ENCODE data around the gene WDFY4. TPM values are rescaled to one million over a fixed set of nuclear protein-coding genes. Genes with fewer than 3 reads are reported as not detected.

WDFY4 gene
- total and polyA plus RNA-seq, 2 of the 4 experiments (the other 2 are of a cell fraction): not detected

DNA sequence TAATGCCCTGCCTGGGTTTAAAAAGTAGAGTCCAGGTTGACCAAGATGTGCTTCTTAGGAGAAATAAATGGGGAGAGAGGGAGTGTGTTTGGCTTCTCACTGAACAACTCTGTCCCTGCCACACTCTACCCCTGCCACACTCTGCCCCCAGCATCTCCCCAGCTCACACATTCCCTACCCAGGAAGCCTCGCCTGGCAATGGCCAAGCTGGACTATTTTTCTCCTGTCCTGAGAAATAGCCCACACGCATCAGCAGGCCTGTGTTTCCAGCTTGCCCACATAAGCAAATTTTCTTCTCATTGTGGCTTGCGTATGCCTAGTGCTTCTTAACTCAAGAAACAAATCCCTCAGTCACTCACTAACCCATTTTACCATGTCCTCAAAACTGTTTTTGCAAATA lies 253.1 kb downstream of the WDFY4 start:
- H4K20me1 ChIP-seq (ENCODE audit: insufficient read depth, low read length): no peaks in the 10 kb centered on the region
- H2BK15ac ChIP-seq (ENCODE audit: low read depth, low read length): no peak overlapping the region
- ATAC-seq (ENCODE audit: low read depth): no peak
- H2AFZ ChIP-seq (replicated peaks; ENCODE audit: low read length, poor library complexity): no peak overlapping the region
- no peak overlapping the region for H2BK5ac ChIP-seq (ENCODE audit: low read depth, low read length, poor library complexity, severe bottlenecking)
- no peak overlapping the region for H2AK9ac ChIP-seq (replicated peaks; ENCODE audit: low read depth, low read length, poor library complexity)
- no peak overlapping the region for H4K8ac ChIP-seq (ENCODE audit: low read depth in 2 of 2, low read length in 2 of 2)
- H3K4ac ChIP-seq (ENCODE audit: low read depth, low read length): no peak overlapping the region
- H4K5ac ChIP-seq (ENCODE audit: low read depth, low read length): no peak overlapping the region
- no peaks in the 10 kb centered on the region for H3K36me3 ChIP-seq (ENCODE audit: control insufficient read depth, insufficient read depth, low read length)
- H3K56ac ChIP-seq (ENCODE audit: extremely low read depth, insufficient read depth, low read length): no peak overlapping the region
- dilution Hi-C loops (cut with HindIII; ENCODE audit: low sequenced_read_pairs, unreplicated experiment) (no loop called here), in situ Hi-C loops (cut with MboI; ENCODE audit: low sequenced_read_pairs) (no loop called here), intact Hi-C loops (cut with micrococcal nuclease) (no loop called here)
- H3K27ac ChIP-seq (ENCODE audit: insufficient read depth, low read length): no peak overlapping the region
- no peaks in the 10 kb centered on the region for H3K79me1 ChIP-seq (ENCODE audit: low read depth in 1 of 2, low read length in 2 of 2)
- TF ChIP-seq NFE2L2 (IDR thresholded peaks at IDR 0.05; ENCODE audit: low read depth, low read length): no peak
- no peak overlapping the region for H2BK20ac ChIP-seq (ENCODE audit: low read depth, low read length)
- H3K4me2 ChIP-seq (ENCODE audit: low read depth, low read length): no peak overlapping the region
- ChIA-PET CTCF (no interaction called here), POLR2A (ENCODE audit: unreplicated experiment) (no interaction called here)
- no peak for DNase-seq
- H3K9me1 ChIP-seq (ENCODE audit: insufficient read depth, low read length): no peaks in the 10 kb centered on the region
- H3K23ac ChIP-seq (ENCODE audit: low read depth, low read length): no peak overlapping the region
- H3K14ac ChIP-seq (replicated peaks; ENCODE audit: low read depth, low read length): no peak overlapping the region
- H3K4me1 ChIP-seq (ENCODE audit: control insufficient read depth, insufficient read depth, low read length): no peaks in the 10 kb centered on the region
- peaks cover 29% of the 10 kb centered on the region for H3K27me3 ChIP-seq (ENCODE audit: control insufficient read depth, insufficient read depth, low read length)
- no TSS peak for BruUV-seq (replicated peaks)
- H2BK120ac ChIP-seq (ENCODE audit: low read depth, low read length): no peak overlapping the region
- H3K9me3 ChIP-seq (ENCODE audit: control insufficient read depth, insufficient read depth, low read length): no peaks in the 10 kb centered on the region
- H2AK5ac ChIP-seq (ENCODE audit: low read depth, low read length): no peak overlapping the region
- H4K91ac ChIP-seq (ENCODE audit: insufficient read depth, low read depth, low read length): no peak overlapping the region
- H3K4me3 ChIP-seq (ENCODE audit: insufficient read depth, low read depth, low read length): no peak overlapping the region
- no peak overlapping the region for H3K18ac ChIP-seq (ENCODE audit: low read depth, low read length)
- no peak overlapping the region for H3K9ac ChIP-seq (ENCODE audit: low read depth, low read length)
- WGBS, 2 experiments (ENCODE audit: extremely low coverage in 2 of 2, insufficient read length in 1 of 2): 53% methylated on average over 2 of the region's 3 CpGs; no CpG with 5 or more reads in 1 of the 2 experiments

Data from IMR-90 (cell line).